Mesendoderm (in vitro differentiated cells): Measurements from ENCODE around the gene NEK3.

Experiments used
- DNase-seq: peaks from one replicate; pipeline ENCODE4 v3.0.0; 2013
- H2AK5ac ChIP-seq: 2 replicates; pipeline ENCODE4 v1.6.1; 2013; ENCODE audit warnings: low read length, inconsistent platforms
- H2BK120ac ChIP-seq: 2 replicates; pipeline ENCODE4 v1.6.1; 2013; ENCODE audit warnings: low read depth, mild to moderate bottlenecking, low read length, moderate library complexity, mixed read lengths
- H2BK15ac ChIP-seq: replicated peaks from 2 replicates; pipeline ENCODE4 v1.6.1; 2013; ENCODE audit warnings: low read depth, mild to moderate bottlenecking, moderate library complexity
- H2BK5ac ChIP-seq: 2 replicates; pipeline ENCODE4 v1.6.1; 2013; ENCODE audit warnings: low read length, inconsistent platforms
- H3K18ac ChIP-seq: 2 replicates; pipeline ENCODE4 v1.6.1; 2013; ENCODE audit warnings: mild to moderate bottlenecking, low read length, mixed read lengths
- H3K23ac ChIP-seq: one replicate; pipeline ENCODE4 v1.6.1; 2013; ENCODE audit warnings: low read length
- H3K27ac ChIP-seq: 2 replicates; pipeline ENCODE4 v1.5.1; 2013; ENCODE audit warnings: low read depth, mild to moderate bottlenecking, inconsistent platforms, low read length, moderate library complexity
- H3K27me3 ChIP-seq: 2 replicates; pipeline ENCODE4 v1.6.1; 2013; ENCODE audit warnings: low read length, control low read depth, mild to moderate bottlenecking, inconsistent platforms; ENCODE audit not compliant: insufficient read depth, poor library complexity
- H3K36me3 ChIP-seq: 2 replicates; pipeline ENCODE4 v1.6.1; 2013; ENCODE audit warnings: low read length, inconsistent platforms; ENCODE audit not compliant: control insufficient read depth, insufficient read depth
- H3K4ac ChIP-seq: one replicate; pipeline ENCODE4 v1.6.1; 2013; ENCODE audit warnings: low read depth, mild to moderate bottlenecking, low read length, moderate library complexity
- H3K4me1 ChIP-seq: 2 replicates; pipeline ENCODE4 v1.6.1; 2013; ENCODE audit warnings: low read depth, low read length, inconsistent platforms; ENCODE audit not compliant: control insufficient read depth
- H3K4me2 ChIP-seq: 2 replicates; pipeline ENCODE4 v1.6.1; 2013; ENCODE audit warnings: low read length
- H3K4me3 ChIP-seq: 2 replicates; pipeline ENCODE4 v1.5.1; 2013; ENCODE audit warnings: mild to moderate bottlenecking, low read length
- H3K56ac ChIP-seq: one replicate; pipeline ENCODE4 v1.6.1; 2013; ENCODE audit warnings: low read length
- H3K79me1 ChIP-seq: 2 replicates; pipeline ENCODE4 v1.6.1; 2013; ENCODE audit warnings: low read length, inconsistent platforms
- H3K79me2 ChIP-seq: 2 replicates; pipeline ENCODE4 v1.6.1; 2013; ENCODE audit warnings: mild to moderate bottlenecking, low read length; ENCODE audit not compliant: control insufficient read depth, insufficient read depth
- H3K9ac ChIP-seq: 2 replicates; pipeline ENCODE4 v1.6.1; 2013; ENCODE audit warnings: low read length, inconsistent platforms
- H4K5ac ChIP-seq: one replicate; pipeline ENCODE4 v1.6.1; 2013; ENCODE audit warnings: low read length
- H4K8ac ChIP-seq: one replicate; pipeline ENCODE4 v1.6.1; 2013; ENCODE audit warnings: low read depth, mild to moderate bottlenecking, control low read depth, low read length, moderate library complexity
- WGBS: extraction: QIAGEN DNeasy Blood & Tissue Kit; methylation state at CpG from one replicate; pipeline ENCODE4 v1.1.7; 2013; ENCODE audit warnings: low lambda C conversion rate, missing lambda C conversion rate; ENCODE audit not compliant: insufficient coverage; ENCODE audit errors: extremely low coverage; 5-methylcytosine and 5-hydroxymethylcytosine counted together

NEK3 gene

GRCh38 chr13:52137489-52137888, 21.9 kb downstream of the NEK3 start:
- no peak overlapping the region for H3K18ac ChIP-seq
- no peaks in the 10 kb centered on the region for H3K27me3 ChIP-seq
- H2AK5ac ChIP-seq, result no peak overlapping the region
- peak; percentile 48 for DNase-seq
- peaks cover 2% of the 10 kb centered on the region for H3K36me3 ChIP-seq
- no peak overlapping the region for H2BK120ac ChIP-seq
- no peak overlapping the region for H3K4me3 ChIP-seq
- no peak overlapping the region for H2BK5ac ChIP-seq
- no peak overlapping the region for H4K8ac ChIP-seq
- no peak overlapping the region for H3K56ac ChIP-seq
- H2BK15ac ChIP-seq, result no peak overlapping the region
- H3K27ac ChIP-seq, result no peak overlapping the region
- no peak overlapping the region for H3K23ac ChIP-seq
- H3K4ac ChIP-seq, result no peak overlapping the region
- no peak overlapping the region for H3K9ac ChIP-seq
- H3K4me1 ChIP-seq, result no peaks in the 10 kb centered on the region
- no peak overlapping the region for H4K5ac ChIP-seq
- H3K79me2 ChIP-seq, result no peaks in the 10 kb centered on the region
- H3K79me1 ChIP-seq, result no peaks in the 10 kb centered on the region
- no CpG with 5 or more reads among the region's 3 CpGs for WGBS
- H3K4me2 ChIP-seq, result no peak overlapping the region

DNA sequence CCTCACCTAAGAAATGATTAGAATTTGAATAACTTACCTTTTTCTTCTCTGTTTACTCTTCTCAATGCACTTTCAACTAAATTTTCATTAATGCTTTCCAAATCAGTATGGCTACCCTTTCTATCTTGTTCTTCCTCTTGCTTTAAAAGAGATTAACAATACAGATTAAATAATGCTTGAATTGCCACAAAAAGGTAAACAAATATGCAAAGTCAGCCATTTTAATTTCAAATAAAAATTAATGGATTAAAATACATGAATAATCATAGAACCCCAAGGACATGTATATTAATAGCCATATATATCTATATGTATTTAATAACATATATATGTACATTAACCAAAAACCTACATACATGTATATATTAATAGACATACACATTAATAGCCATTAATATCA, 22.6 kb downstream of the NEK3 start:
- Histone ChIP-seq H3K79me1 (no peaks in the 10 kb centered on the region), H3K4me1 (no peaks in the 10 kb centered on the region), H3K4me3 (no peak overlapping the region), H3K4me2 (no peak overlapping the region), H4K8ac (no peak overlapping the region), H3K56ac (no peak overlapping the region), H2AK5ac (no peak overlapping the region), H2BK120ac (no peak overlapping the region), H2BK15ac (no peak overlapping the region), H3K18ac (no peak overlapping the region), H3K4ac (no peak overlapping the region), H3K79me2 (no peaks in the 10 kb centered on the region), H2BK5ac (no peak overlapping the region), H3K27ac (no peak overlapping the region), H3K27me3 (no peaks in the 10 kb centered on the region), H3K23ac (no peak overlapping the region), H3K36me3 (peaks cover 2% of the 10 kb centered on the region), H4K5ac (no peak overlapping the region), H3K9ac (no peak overlapping the region)
- no peak for DNase-seq

DNA sequence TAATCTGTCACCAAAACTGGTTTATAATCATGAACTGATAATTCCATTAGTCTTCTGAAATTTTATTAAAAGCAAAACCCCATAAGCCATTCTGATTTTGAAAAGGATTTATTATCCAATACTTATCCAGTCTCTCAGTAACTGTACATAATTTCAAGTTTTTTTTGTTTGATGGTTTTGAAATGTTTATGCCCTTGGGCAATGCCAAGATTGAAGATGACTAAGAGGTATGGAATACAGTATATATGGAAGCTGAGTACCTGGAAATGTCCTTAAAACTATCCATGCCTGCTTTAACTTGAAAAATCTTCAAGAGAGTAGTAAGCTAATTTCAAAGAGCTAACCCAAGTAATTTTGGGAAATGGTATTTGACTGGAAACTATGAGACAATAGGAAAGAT, 28.8 kb downstream of the NEK3 start:
- Histone ChIP-seq H3K27me3 (no peaks in the 10 kb centered on the region), H3K9ac (no peak overlapping the region), H3K79me2 (no peaks in the 10 kb centered on the region), H3K79me1 (no peaks in the 10 kb centered on the region), H3K18ac (no peak overlapping the region), H2BK15ac (no peak overlapping the region), H3K4me1 (no peaks in the 10 kb centered on the region), H2BK120ac (no peak overlapping the region), H4K8ac (no peak overlapping the region), H3K4ac (no peak overlapping the region), H4K5ac (no peak overlapping the region), H2BK5ac (no peak overlapping the region), H2AK5ac (no peak overlapping the region), H3K56ac (no peak overlapping the region), H3K4me2 (no peak overlapping the region), H3K23ac (no peak overlapping the region), H3K36me3 (no peaks in the 10 kb centered on the region), H3K4me3 (no peak overlapping the region), H3K27ac (no peak overlapping the region)
- DNase-seq, result no peak

- Histone ChIP-seq H3K4ac (no peak within 1 kb of the TSS), H3K56ac (peak within 1 kb of the TSS; percentile 78), H3K9ac (peak within 1 kb of the TSS; percentile 49), H3K4me2 (peak within 1 kb of the TSS; percentile 35), H2BK15ac (no peak within 1 kb of the TSS), H4K5ac (no peak within 1 kb of the TSS), H3K4me3 (peak within 1 kb of the TSS; percentile 10), H3K18ac (no peak within 1 kb of the TSS), H4K8ac (no peak within 1 kb of the TSS), H3K36me3 (no peaks in the 10 kb centered on the region), H3K79me2 (no peaks in the 10 kb centered on the region), H2BK5ac (no peak within 1 kb of the TSS), H3K23ac (no peak within 1 kb of the TSS), H3K27ac (no peak within 1 kb of the TSS), H3K27me3 (no peaks in the 10 kb centered on the region), H2AK5ac (no peak within 1 kb of the TSS), H3K4me1 (no peaks in the 10 kb centered on the region), H2BK120ac (no peak within 1 kb of the TSS), H3K79me1 (no peaks in the 10 kb centered on the region)
- DNase-seq, result peak; percentile 84
- no CpG with 5 or more reads among the region's 71 CpGs for WGBS
Measured at GRCh38 chr13:52128714-52129700, 30.4 kb downstream of the NEK3 start, which contains the start of gene NEK5. TSS of gene NEK5 (minus strand) at chr13:52129073. CDS start at chr13:52127482, 1,591 bp downstream.

DNA sequence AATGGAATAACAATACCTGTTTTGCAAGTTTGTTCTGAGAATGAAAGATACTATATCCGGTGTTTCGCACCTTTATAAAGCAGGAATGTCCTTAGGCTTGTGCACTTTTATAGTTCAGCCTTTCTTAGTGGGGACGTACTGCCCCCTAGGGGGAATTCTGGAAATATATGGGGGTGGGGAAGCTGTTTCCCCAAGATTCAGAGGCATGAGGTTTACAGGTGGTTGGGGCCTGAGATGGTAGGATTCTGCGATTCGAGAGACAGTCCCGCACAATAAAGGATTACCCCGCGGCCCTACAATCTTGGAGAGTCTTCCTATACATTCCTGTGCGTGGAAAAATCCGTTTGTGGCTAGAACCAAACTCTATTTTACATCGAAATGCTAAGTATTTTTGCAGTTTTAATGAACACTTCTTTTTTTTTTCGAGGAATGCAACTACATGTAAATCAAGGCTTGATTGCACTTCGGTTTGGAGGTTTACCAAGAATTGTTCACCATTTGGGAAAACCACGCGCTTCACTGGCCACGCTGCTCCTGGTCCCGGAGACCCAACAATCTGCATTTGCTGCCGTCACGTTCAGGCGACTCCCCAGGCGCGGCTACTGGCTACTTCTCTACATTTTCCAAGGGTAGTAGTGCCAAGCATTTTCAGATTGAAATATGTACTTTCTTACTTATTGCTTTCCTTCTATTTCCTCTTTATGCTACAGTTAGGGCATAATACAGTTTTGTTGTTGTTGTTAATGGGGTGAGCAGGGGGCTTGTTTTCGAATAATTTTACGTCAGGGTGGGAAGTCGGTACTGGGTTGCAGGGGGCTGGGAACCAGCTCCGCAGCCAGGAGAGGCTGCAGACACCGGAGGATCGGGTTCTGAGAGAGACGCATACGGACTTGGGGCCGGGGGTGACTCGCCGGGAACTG, 31.4 kb downstream of the NEK3 start:
- no peaks in the 10 kb centered on the region for H3K27me3 ChIP-seq
- no peak overlapping the region for H3K56ac ChIP-seq
- no peak overlapping the region for H3K4ac ChIP-seq
- H3K4me3 ChIP-seq, result no peak overlapping the region
- no peak overlapping the region for H3K27ac ChIP-seq
- no peak overlapping the region for H2BK15ac ChIP-seq
- no peaks in the 10 kb centered on the region for H3K79me1 ChIP-seq
- H3K9ac ChIP-seq, result peak overlapping the region; percentile 8
- no peak overlapping the region for H2AK5ac ChIP-seq
- H3K4me2 ChIP-seq, result peak overlapping the region; percentile 7
- no peaks in the 10 kb centered on the region for H3K79me2 ChIP-seq
- no peak overlapping the region for H4K5ac ChIP-seq
- no peaks in the 10 kb centered on the region for H3K36me3 ChIP-seq
- H3K23ac ChIP-seq, result no peak overlapping the region
- no CpG with 5 or more reads among the region's 33 CpGs for WGBS
- no peak overlapping the region for H4K8ac ChIP-seq
- no peaks in the 10 kb centered on the region for H3K4me1 ChIP-seq
- H2BK5ac ChIP-seq, result no peak overlapping the region
- no peak overlapping the region for H3K18ac ChIP-seq
- H2BK120ac ChIP-seq, result no peak overlapping the region
- DNase-seq, result peak; percentile 81
